Measurements from ENCODE around the gene PADI4. TPM values are rescaled to one million over a fixed set of nuclear protein-coding genes. Genes with fewer than 3 reads are reported as not detected.

The PADI4 gene
- total and polyA plus RNA-seq, 8 donors = 0.08 to 0.25 (median 0.18) TPM; not detected in 5

DNA sequence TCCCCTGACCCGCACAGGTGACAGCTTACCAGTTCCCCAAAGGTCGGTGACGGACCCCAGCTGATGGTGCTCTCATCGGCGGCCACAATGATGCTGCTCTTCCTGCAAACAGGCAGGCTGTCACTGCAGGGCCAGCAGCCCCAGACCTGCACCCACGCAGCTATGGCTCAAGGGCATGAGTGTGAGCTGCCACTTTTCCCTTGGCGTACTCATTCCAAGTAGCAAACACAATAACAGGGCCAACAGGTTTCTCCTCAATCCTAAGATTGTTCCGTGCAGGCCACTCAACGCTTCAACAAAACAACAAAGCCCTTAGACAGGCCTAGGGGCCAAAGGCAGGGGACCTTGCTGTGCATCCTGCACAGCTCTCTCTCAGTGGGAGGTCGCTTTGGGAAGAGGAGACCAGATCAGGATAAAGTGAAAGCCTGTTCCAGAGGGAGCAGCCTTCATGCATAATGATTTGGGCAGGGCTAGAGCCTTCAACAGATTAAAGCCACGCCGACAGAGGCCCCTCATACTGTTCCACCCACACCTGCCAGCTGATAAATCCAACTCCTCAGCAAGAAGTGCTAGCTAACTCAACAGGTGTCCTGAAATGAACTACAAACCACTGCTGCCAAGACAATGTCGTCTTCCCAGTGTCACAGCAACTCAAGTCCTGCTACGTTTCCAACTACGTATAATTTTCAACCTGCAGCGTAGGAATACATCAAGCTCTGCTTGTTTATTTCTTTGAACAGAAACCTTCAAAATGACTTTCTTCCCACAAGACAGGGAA is 104.3 kb downstream of the PADI4 start:
- TF ChIP-seq, protein P1, sequence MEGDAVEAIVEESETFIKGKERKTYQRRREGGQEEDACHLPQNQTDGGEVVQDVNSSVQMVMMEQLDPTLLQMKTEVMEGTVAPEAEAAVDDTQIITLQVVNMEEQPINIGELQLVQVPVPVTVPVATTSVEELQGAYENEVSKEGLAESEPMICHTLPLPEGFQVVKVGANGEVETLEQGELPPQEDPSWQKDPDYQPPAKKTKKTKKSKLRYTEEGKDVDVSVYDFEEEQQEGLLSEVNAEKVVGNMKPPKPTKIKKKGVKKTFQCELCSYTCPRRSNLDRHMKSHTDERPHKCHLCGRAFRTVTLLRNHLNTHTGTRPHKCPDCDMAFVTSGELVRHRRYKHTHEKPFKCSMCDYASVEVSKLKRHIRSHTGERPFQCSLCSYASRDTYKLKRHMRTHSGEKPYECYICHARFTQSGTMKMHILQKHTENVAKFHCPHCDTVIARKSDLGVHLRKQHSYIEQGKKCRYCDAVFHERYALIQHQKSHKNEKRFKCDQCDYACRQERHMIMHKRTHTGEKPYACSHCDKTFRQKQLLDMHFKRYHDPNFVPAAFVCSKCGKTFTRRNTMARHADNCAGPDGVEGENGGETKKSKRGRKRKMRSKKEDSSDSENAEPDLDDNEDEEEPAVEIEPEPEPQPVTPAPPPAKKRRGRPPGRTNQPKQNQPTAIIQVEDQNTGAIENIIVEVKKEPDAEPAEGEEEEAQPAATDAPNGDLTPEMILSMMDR (IDR thresholded peaks at IDR 0.05) = no peak
- no peak for TF ChIP-seq POLR2A (IDR thresholded peaks at IDR 0.05)
- no peak for TF ChIP-seq EP300 (IDR thresholded peaks at IDR 0.05)
- TF ChIP-seq POLR2AphosphoS5 (IDR thresholded peaks at IDR 0.05) = no peak
- 50 to 72% (median 65%) methylated on average over 12 to 16 of the region's 16 CpGs for WGBS, 5 donors
- peaks cover 0 to 15% (median 9%) of the 10 kb centered on the region in 4 donors for H3K4me1 ChIP-seq
- no peak for DNase-seq
- H3K4me3 ChIP-seq = no peak overlapping the region
- intact Hi-C loops (cut with DNase I; ENCODE audit: low total_unique reads) = no loop called here
- H3K9me3 ChIP-seq = no peaks in the 10 kb centered on the region
- H3K27ac ChIP-seq = no peak overlapping the region
- peaks cover 89 to 100% (median 100%) of the 10 kb centered on the region in 4 donors for H3K36me3 ChIP-seq
- H3K27me3 ChIP-seq = no peaks in the 10 kb centered on the region

Small RNAs within 50 kb of the gene (small RNA-seq; reads per million reads assigned to genes)
- gene MIR3972 = 0 reads per million in 4 donors

Other genes with a start within 250 kb of the PADI4 start
- gene PADI2, start 188.7 kb upstream of the PADI4 start, total RNA-seq = 10 to 100 TPM in 1 of 5 donors, 1 to 10 TPM in 3, not detected in 1; 1.3 to 86.0 (median 3.9) TPM
- under 1 TPM; 0.31 to 0.50 (median 0.33) TPM for gene PADI2, start 188.7 kb upstream of the PADI4 start, polyA plus RNA-seq
- under 1 TPM in 1 of 5 donors, not detected in 4; 0.37 TPM for gene PADI1, start 103.1 kb upstream of the PADI4 start, total RNA-seq
- 10 to 100 TPM in 1 of 3 donors, not detected in 2; 98.2 TPM for gene PADI1, start 103.1 kb upstream of the PADI4 start, polyA plus RNA-seq
- not detected for gene PADI3, start 59.1 kb upstream of the PADI4 start, total RNA-seq
- 1 to 10 TPM in 1 of 3 donors, not detected in 2; 5.4 TPM for gene PADI3, start 59.1 kb upstream of the PADI4 start, polyA plus RNA-seq
- gene PADI6, start 64.0 kb downstream of the PADI4 start, total RNA-seq = not detected
- not detected for gene PADI6, start 64.0 kb downstream of the PADI4 start, polyA plus RNA-seq
- 10 to 100 TPM; 15.8 to 73.6 (median 35.4) TPM for gene RCC2, start 131.5 kb downstream of the PADI4 start, total RNA-seq
- gene RCC2, start 131.5 kb downstream of the PADI4 start, polyA plus RNA-seq = 10 to 100 TPM; 16.0 to 29.1 (median 22.9) TPM
- 100 to 1,000 TPM in 2 of 5 donors, 10 to 100 TPM in 3; 24.2 to 329 (median 75.4) TPM for gene ARHGEF10L, start 231.5 kb downstream of the PADI4 start, total RNA-seq
- gene ARHGEF10L, start 231.5 kb downstream of the PADI4 start, polyA plus RNA-seq = 10 to 100 TPM; 15.4 to 49.2 (median 22.5) TPM